ENCODE results near the gene EFNB2. TPM values are rescaled to one million over a fixed set of nuclear protein-coding genes. Genes with fewer than 3 reads are reported as not detected.

The EFNB2 gene
- total and polyA plus RNA-seq, 2 of the 8 experiments (the other 6 are each of a cell fraction or from before 2014, with no cell fraction given) = 8.2 to 12.0 TPM

DNA sequence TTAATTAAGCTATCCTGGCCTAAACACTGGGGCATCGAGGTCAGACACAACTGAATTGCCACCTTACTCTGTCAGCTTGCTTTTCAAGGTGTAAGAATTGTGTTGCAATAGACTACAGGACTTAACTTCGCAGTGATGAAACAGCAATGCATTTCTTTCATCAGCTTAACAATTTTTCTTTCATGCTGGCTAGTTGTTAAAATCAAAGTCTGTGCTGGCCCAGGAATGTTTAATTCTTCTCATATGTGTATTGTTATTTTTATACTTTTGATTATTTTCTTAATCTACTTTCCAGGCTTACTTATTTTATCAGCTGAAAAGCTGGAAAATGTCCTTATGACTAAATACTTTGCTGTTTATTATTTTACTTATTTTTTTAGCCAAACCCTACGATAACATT is 79.7 kb downstream of the EFNB2 start (continued):
- TF ChIP-seq, protein P1, sequence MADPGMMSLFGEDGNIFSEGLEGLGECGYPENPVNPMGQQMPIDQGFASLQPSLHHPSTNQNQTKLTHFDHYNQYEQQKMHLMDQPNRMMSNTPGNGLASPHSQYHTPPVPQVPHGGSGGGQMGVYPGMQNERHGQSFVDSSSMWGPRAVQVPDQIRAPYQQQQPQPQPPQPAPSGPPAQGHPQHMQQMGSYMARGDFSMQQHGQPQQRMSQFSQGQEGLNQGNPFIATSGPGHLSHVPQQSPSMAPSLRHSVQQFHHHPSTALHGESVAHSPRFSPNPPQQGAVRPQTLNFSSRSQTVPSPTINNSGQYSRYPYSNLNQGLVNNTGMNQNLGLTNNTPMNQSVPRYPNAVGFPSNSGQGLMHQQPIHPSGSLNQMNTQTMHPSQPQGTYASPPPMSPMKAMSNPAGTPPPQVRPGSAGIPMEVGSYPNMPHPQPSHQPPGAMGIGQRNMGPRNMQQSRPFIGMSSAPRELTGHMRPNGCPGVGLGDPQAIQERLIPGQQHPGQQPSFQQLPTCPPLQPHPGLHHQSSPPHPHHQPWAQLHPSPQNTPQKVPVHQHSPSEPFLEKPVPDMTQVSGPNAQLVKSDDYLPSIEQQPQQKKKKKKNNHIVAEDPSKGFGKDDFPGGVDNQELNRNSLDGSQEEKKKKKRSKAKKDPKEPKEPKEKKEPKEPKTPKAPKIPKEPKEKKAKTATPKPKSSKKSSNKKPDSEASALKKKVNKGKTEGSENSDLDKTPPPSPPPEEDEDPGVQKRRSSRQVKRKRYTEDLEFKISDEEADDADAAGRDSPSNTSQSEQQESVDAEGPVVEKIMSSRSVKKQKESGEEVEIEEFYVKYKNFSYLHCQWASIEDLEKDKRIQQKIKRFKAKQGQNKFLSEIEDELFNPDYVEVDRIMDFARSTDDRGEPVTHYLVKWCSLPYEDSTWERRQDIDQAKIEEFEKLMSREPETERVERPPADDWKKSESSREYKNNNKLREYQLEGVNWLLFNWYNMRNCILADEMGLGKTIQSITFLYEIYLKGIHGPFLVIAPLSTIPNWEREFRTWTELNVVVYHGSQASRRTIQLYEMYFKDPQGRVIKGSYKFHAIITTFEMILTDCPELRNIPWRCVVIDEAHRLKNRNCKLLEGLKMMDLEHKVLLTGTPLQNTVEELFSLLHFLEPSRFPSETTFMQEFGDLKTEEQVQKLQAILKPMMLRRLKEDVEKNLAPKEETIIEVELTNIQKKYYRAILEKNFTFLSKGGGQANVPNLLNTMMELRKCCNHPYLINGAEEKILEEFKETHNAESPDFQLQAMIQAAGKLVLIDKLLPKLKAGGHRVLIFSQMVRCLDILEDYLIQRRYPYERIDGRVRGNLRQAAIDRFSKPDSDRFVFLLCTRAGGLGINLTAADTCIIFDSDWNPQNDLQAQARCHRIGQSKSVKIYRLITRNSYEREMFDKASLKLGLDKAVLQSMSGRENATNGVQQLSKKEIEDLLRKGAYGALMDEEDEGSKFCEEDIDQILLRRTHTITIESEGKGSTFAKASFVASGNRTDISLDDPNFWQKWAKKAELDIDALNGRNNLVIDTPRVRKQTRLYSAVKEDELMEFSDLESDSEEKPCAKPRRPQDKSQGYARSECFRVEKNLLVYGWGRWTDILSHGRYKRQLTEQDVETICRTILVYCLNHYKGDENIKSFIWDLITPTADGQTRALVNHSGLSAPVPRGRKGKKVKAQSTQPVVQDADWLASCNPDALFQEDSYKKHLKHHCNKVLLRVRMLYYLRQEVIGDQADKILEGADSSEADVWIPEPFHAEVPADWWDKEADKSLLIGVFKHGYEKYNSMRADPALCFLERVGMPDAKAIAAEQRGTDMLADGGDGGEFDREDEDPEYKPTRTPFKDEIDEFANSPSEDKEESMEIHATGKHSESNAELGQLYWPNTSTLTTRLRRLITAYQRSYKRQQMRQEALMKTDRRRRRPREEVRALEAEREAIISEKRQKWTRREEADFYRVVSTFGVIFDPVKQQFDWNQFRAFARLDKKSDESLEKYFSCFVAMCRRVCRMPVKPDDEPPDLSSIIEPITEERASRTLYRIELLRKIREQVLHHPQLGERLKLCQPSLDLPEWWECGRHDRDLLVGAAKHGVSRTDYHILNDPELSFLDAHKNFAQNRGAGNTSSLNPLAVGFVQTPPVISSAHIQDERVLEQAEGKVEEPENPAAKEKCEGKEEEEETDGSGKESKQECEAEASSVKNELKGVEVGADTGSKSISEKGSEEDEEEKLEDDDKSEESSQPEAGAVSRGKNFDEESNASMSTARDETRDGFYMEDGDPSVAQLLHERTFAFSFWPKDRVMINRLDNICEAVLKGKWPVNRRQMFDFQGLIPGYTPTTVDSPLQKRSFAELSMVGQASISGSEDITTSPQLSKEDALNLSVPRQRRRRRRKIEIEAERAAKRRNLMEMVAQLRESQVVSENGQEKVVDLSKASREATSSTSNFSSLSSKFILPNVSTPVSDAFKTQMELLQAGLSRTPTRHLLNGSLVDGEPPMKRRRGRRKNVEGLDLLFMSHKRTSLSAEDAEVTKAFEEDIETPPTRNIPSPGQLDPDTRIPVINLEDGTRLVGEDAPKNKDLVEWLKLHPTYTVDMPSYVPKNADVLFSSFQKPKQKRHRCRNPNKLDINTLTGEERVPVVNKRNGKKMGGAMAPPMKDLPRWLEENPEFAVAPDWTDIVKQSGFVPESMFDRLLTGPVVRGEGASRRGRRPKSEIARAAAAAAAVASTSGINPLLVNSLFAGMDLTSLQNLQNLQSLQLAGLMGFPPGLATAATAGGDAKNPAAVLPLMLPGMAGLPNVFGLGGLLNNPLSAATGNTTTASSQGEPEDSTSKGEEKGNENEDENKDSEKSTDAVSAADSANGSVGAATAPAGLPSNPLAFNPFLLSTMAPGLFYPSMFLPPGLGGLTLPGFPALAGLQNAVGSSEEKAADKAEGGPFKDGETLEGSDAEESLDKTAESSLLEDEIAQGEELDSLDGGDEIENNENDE (IDR thresholded peaks at IDR 0.05; ENCODE audit: insufficient replicate concordance, low read length) = no peak
- TF ChIP-seq SP2 (IDR thresholded peaks at IDR 0.05; ENCODE audit: low read length) (no peak), KDM4A (IDR thresholded peaks at IDR 0.05; ENCODE audit: low read depth, low read length, severe bottlenecking) (no peak), RXRA (IDR thresholded peaks at IDR 0.05; ENCODE audit: insufficient read depth, low read depth, low read length) (no peak), BACH1 (IDR thresholded peaks at IDR 0.05; ENCODE audit: low read length) (no peak), HDAC6 (IDR thresholded peaks at IDR 0.05; ENCODE audit: low read depth, low read length) (no peak), HDAC2 (IDR thresholded peaks at IDR 0.05; ENCODE audit: borderline replicate concordance in 1 of 2, low read depth in 2 of 2, low read length in 2 of 2) (no peak), TEAD4 (IDR thresholded peaks at IDR 0.05; ENCODE audit: low read depth, low read length) (no peak), CTBP2 (IDR thresholded peaks at IDR 0.05; ENCODE audit: borderline replicate concordance, insufficient read depth, insufficient read length, low read length) (no peak)
- TF ChIP-seq, protein P2, sequence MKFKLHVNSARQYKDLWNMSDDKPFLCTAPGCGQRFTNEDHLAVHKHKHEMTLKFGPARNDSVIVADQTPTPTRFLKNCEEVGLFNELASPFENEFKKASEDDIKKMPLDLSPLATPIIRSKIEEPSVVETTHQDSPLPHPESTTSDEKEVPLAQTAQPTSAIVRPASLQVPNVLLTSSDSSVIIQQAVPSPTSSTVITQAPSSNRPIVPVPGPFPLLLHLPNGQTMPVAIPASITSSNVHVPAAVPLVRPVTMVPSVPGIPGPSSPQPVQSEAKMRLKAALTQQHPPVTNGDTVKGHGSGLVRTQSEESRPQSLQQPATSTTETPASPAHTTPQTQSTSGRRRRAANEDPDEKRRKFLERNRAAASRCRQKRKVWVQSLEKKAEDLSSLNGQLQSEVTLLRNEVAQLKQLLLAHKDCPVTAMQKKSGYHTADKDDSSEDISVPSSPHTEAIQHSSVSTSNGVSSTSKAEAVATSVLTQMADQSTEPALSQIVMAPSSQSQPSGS (IDR thresholded peaks at IDR 0.05; ENCODE audit: low read length) = no peak

All from H1 (cell line).